Measurements from ENCODE around the gene TENT4A.

Gene TENT4A

GRCh38 chr5:6700074-6700684 is 13.1 kb upstream of the TENT4A start:
- DNase-seq (ENCODE audit: low read depth in 3 of 3), result no peak

GRCh38 chr5:6700685-6701355 is 12.4 kb upstream of the TENT4A start:
- no peak for DNase-seq (ENCODE audit: low read depth in 3 of 3)

GRCh38 chr5:6701491-6701890 is 11.7 kb upstream of the TENT4A start:
- no peak for DNase-seq (ENCODE audit: low read depth in 3 of 3)

GRCh38 chr5:6702633-6703032 is 10.6 kb upstream of the TENT4A start:
- DNase-seq (ENCODE audit: low read depth in 3 of 3), result no peak

GRCh38 chr5:6703806-6704205 is 9.4 kb upstream of the TENT4A start:
- DNase-seq (ENCODE audit: low read depth in 3 of 3), result no peak

- no peak for DNase-seq (ENCODE audit: low read depth in 3 of 3)
Observed at GRCh38 chr5:6704361-6704851, 8.8 kb upstream of the TENT4A start.

- no peak for DNase-seq (ENCODE audit: low read depth in 3 of 3)
Observed at GRCh38 chr5:6705088-6705487, 8.1 kb upstream of the TENT4A start.

GRCh38 chr5:6705959-6706358 is 7.3 kb upstream of the TENT4A start:
- DNase-seq (ENCODE audit: low read depth in 3 of 3), result no peak

- DNase-seq (ENCODE audit: low read depth in 3 of 3), result no peak
Observed at GRCh38 chr5:6707852-6708251, 5.4 kb upstream of the TENT4A start.

- DNase-seq (ENCODE audit: low read depth in 3 of 3), result no peak
Observed at GRCh38 chr5:6708814-6709213, 4.4 kb upstream of the TENT4A start.

GRCh38 chr5:6710070-6710469 is 3.2 kb upstream of the TENT4A start:
- no peak for DNase-seq (ENCODE audit: low read depth in 3 of 3)

- DNase-seq (ENCODE audit: low read depth in 3 of 3), result no peak
Observed at GRCh38 chr5:6710551-6711318, 2.5 kb upstream of the TENT4A start.

- no peak for DNase-seq (ENCODE audit: low read depth in 3 of 3)
Observed at GRCh38 chr5:6711409-6712141, 1.7 kb upstream of the TENT4A start.

- DNase-seq (ENCODE audit: low read depth in 3 of 3), result peak in 2 of 3 experiments; percentile 30
Observed at GRCh38 chr5:6712142-6712576, 1.1 kb upstream of the TENT4A start.

GRCh38 chr5:6712577-6713273 is 507 bp upstream of the TENT4A start:
- peak; percentile 96 to 97 (median 97) for DNase-seq (ENCODE audit: low read depth in 3 of 3)

- no peak for DNase-seq (ENCODE audit: low read depth in 3 of 3)
Observed at GRCh38 chr5:6714226-6715041, 1.2 kb downstream of the TENT4A start.

- no peak for DNase-seq (ENCODE audit: low read depth in 3 of 3)
Observed at GRCh38 chr5:6715271-6715670, 2.0 kb downstream of the TENT4A start.

- no peak for DNase-seq (ENCODE audit: low read depth in 3 of 3)
Observed at GRCh38 chr5:6715758-6716628, 2.8 kb downstream of the TENT4A start.

- no peak for DNase-seq (ENCODE audit: low read depth in 3 of 3)
Observed at GRCh38 chr5:6716629-6717149, 3.5 kb downstream of the TENT4A start.

All from stimulated activated CD4-positive, alpha-beta T cell treated with anti-CD3 and anti-CD28 coated beads, TNF-alpha, amount 100 ng/mL, for 4 hours (primary cell).